ENCODE results near the gene TNS1.

- no peak for TF ChIP-seq CTCF (IDR thresholded peaks at IDR 0.05; ENCODE audit: poor library complexity)
- no peak for TF ChIP-seq EZH2phosphoT487 (IDR thresholded peaks at IDR 0.05; ENCODE audit: low read depth, severe bottlenecking, unreplicated experiment)
These were observed 90.4 kb downstream of the TNS1 start for GRCh38 chr2:217912098-217913024.

Measured in hepatocyte (in vitro differentiated cells).